ENCODE results near the gene PYGM. TPM values are rescaled to one million over a fixed set of nuclear protein-coding genes. Genes with fewer than 3 reads are reported as not detected.

The PYGM gene
- total and polyA plus RNA-seq, 2 of the 13 experiments (the other 11 are each of a cell fraction or from before 2014, with no cell fraction given), result 0.11 to 0.12 TPM

- TF ChIP-seq HNRNPL (IDR thresholded peaks at IDR 0.05; ENCODE audit: low read depth, low read length) (0 out of 2 replicates have a peak, but pooled peaks have one; percentile 44), YY1 (IDR thresholded peaks at IDR 0.05; ENCODE audit: insufficient read depth, insufficient replicate concordance, low read depth, low read length) (no peak), GATAD2A (CRISPR knock-in tag; IDR thresholded peaks at IDR 0.05) (0 out of 2 replicates have a peak, but pooled peaks have one; percentile 19), ZNF121 (CRISPR knock-in tag; IDR thresholded peaks at IDR 0.05) (no peak), HNF4A (CRISPR knock-in tag; IDR thresholded peaks at IDR 0.05) (0 out of 2 replicates have a peak, but pooled peaks have one; percentile 13), ZFY (CRISPR knock-in tag; IDR thresholded peaks at IDR 0.05) (peak; percentile 47; the same call in 1 of the 2 replicates), SOX6 (IDR thresholded peaks at IDR 0.05) (no peak), SOX6 (CRISPR knock-in tag; IDR thresholded peaks at IDR 0.05) (peak; percentile 31; the same call in 1 of the 2 replicates), PAXIP1 (CRISPR knock-in tag; conservative IDR thresholded peaks at IDR 0.05) (peak; percentile 24; the same call in 1 of the 2 replicates), ZNF276 (CRISPR knock-in tag; IDR thresholded peaks at IDR 0.05; ENCODE audit: low read depth) (no peak), TAF15 (IDR thresholded peaks at IDR 0.05; ENCODE audit: low read depth, low read length, poor library complexity, severe bottlenecking) (no peak), TCF7 (IDR thresholded peaks at IDR 0.05; ENCODE audit: low read depth) (peak; percentile 51; the same call in 1 of the 2 replicates), ESRRA (CRISPR knock-in tag; IDR thresholded peaks at IDR 0.05; ENCODE audit: low read depth) (peak; percentile 22; the same call in 1 of the 2 replicates), SOX5 (CRISPR knock-in tag; IDR thresholded peaks at IDR 0.05; ENCODE audit: borderline replicate concordance) (0 out of 2 replicates have a peak, but pooled peaks have one; percentile 21), DRAP1 (CRISPR knock-in tag; IDR thresholded peaks at IDR 0.05) (no peak), SAP130 (CRISPR knock-in tag; IDR thresholded peaks at IDR 0.05; ENCODE audit: low read depth) (peak; percentile 38; the same call in 1 of the 2 replicates), ZNF292 (CRISPR knock-in tag; IDR thresholded peaks at IDR 0.05; ENCODE audit: borderline replicate concordance, low read depth) (0 out of 2 replicates have a peak, but pooled peaks have one; percentile 22)
- TF ChIP-seq, protein P1, sequence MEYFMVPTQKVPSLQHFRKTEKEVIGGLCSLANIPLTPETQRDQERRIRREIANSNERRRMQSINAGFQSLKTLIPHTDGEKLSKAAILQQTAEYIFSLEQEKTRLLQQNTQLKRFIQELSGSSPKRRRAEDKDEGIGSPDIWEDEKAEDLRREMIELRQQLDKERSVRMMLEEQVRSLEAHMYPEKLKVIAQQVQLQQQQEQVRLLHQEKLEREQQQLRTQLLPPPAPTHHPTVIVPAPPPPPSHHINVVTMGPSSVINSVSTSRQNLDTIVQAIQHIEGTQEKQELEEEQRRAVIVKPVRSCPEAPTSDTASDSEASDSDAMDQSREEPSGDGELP (IDR thresholded peaks at IDR 0.05; ENCODE audit: borderline replicate concordance, low read depth), result peak; percentile 76; the same call in 1 of the 2 replicates
- TF ChIP-seq, protein P2, sequence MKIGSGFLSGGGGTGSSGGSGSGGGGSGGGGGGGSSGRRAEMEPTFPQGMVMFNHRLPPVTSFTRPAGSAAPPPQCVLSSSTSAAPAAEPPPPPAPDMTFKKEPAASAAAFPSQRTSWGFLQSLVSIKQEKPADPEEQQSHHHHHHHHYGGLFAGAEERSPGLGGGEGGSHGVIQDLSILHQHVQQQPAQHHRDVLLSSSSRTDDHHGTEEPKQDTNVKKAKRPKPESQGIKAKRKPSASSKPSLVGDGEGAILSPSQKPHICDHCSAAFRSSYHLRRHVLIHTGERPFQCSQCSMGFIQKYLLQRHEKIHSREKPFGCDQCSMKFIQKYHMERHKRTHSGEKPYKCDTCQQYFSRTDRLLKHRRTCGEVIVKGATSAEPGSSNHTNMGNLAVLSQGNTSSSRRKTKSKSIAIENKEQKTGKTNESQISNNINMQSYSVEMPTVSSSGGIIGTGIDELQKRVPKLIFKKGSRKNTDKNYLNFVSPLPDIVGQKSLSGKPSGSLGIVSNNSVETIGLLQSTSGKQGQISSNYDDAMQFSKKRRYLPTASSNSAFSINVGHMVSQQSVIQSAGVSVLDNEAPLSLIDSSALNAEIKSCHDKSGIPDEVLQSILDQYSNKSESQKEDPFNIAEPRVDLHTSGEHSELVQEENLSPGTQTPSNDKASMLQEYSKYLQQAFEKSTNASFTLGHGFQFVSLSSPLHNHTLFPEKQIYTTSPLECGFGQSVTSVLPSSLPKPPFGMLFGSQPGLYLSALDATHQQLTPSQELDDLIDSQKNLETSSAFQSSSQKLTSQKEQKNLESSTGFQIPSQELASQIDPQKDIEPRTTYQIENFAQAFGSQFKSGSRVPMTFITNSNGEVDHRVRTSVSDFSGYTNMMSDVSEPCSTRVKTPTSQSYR (CRISPR knock-in tag; IDR thresholded peaks at IDR 0.05; ENCODE audit: borderline replicate concordance), result peak; percentile 92
These were observed 548 bp downstream of the PYGM start (continued) for GRCh38 chr11:64759131-64759721.

Measured in HepG2 (cell line).